ENCODE data around the gene POU4F3. TPM values are rescaled to one million over a fixed set of nuclear protein-coding genes. Genes with fewer than 3 reads are reported as not detected.

The POU4F3 gene, protein sequence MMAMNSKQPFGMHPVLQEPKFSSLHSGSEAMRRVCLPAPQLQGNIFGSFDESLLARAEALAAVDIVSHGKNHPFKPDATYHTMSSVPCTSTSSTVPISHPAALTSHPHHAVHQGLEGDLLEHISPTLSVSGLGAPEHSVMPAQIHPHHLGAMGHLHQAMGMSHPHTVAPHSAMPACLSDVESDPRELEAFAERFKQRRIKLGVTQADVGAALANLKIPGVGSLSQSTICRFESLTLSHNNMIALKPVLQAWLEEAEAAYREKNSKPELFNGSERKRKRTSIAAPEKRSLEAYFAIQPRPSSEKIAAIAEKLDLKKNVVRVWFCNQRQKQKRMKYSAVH
- not detected in 2 replicates for total RNA-seq

DNA sequence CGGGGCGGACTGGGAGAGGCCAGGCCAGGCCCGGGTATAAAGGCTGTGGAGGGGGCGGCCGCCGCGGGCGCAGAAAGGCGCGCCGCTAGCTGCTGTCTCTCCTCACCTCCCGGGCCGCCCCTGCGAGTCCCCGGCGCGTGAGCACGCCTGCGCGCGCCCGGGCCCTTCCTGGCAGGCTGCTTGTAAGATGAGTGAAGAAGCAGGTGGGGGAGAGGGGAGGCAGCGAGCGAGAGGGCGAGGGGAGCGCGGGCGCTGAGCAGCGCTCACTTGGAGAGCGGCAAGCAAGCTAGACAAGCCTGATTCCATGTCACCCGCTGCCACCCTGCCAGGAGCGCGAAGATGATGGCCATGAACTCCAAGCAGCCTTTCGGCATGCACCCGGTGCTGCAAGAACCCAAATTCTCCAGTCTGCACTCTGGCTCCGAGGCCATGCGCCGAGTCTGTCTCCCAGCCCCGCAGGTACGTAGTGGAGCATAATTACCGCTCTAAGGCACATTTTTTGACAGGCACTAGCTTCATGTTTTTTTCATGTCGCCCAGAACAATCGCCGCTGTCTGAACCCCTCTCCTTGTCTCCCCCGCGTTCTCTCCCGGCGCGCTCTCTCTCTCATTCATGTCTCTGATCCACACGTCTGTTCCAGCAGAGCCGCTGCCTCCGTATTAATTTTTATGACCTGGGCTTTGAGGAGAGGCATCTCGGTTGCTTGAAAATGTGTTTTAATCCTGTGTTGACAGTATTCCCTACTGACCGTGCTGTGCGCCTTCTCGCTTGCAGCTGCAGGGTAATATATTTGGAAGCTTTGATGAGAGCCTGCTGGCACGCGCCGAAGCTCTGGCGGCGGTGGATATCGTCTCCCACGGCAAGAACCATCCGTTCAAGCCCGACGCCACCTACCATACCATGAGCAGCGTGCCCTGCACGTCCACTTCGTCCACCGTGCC, at the start of gene POU4F3:
Gene POU4F3, plus strand, starts transcription at position 66 of the 941 bp plus-strand sequence. Its CDS starts 274 bp downstream, at position 340.

Other genes starting within 250 kb of the POU4F3 start
- gene PLAC8L1, start 233.3 kb upstream of the POU4F3 start, total RNA-seq = not detected in 2 replicates
- gene LARS1, start 156.2 kb upstream of the POU4F3 start, total RNA-seq = 61.0 and 84.1 TPM in 2 replicates
- gene RBM27, start 135.2 kb upstream of the POU4F3 start, total RNA-seq = 11.1 and 13.4 TPM in 2 replicates
- gene TCERG1, start 108.5 kb downstream of the POU4F3 start, total RNA-seq = 19.3 and 21.9 TPM in 2 replicates
- gene GPR151, start 177.4 kb downstream of the POU4F3 start, total RNA-seq = not detected in 2 replicates

All from cardiac ventricle fibroblast (primary cell).